Fibroblast of the aortic adventitia (primary cell): Measurements from ENCODE around the gene PRDM10. TPM values are rescaled to one million over a fixed set of nuclear protein-coding genes. Genes with fewer than 3 reads are reported as not detected.
"Not testable (repeated sequence)": the region's sequence is repeated elsewhere in the genome, so short reads cannot be mapped to it uniquely, and the experiment has no call there.

ENCODE experiments used
- DNase-seq: peaks from one replicate; pipeline ENCODE4 v3.0.0-alpha.2; 2010; ENCODE audit warnings: low read depth
- H3K4me3 ChIP-seq: 2 replicates; pipeline ENCODE4 v1.5.1; 2011; ENCODE audit warnings: low read depth, mild to moderate bottlenecking, control low read depth, low read length, moderate library complexity
- total RNA-seq: library from RNA; depleted of rRNA; stranded (reverse); fragments of >200 nt; gene quantifications from 2 replicates; pipeline ENCODE4 v1.2.3, GENCODE V29; 2012; ENCODE audit warnings: low replicate concordance
- TF ChIP-seq, protein P1 (sequence below): IDR thresholded peaks from 2 replicates; pipeline ENCODE4 v1.5.1; 2011; ENCODE audit warnings: mild to moderate bottlenecking, low read length, control low read depth, inconsistent platforms; ENCODE audit not compliant: insufficient read depth

PRDM10 gene
- total RNA-seq, 1 donor: 8.0 TPM

DNA sequence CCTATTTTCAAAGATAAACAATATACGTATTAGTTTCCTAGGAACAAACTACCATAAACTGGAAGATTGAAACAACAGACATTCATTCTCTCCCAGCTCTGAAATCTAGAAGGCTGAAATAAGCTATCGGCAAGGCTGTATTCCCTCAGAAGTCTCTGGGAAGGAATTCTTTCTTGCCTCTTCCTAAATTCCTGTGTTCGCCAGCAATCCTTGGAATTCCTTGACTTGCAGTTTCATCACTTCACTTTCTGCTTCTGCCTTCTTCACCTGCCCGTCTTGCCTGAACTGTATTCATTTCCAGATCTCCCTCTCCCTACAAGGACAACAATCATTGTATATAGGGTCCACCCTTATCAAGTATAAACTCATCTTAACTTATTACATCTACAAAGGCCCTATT, 17.7 kb upstream of the PRDM10 start:
- DNase-seq: peak; percentile 63
- TF ChIP-seq, protein P1, sequence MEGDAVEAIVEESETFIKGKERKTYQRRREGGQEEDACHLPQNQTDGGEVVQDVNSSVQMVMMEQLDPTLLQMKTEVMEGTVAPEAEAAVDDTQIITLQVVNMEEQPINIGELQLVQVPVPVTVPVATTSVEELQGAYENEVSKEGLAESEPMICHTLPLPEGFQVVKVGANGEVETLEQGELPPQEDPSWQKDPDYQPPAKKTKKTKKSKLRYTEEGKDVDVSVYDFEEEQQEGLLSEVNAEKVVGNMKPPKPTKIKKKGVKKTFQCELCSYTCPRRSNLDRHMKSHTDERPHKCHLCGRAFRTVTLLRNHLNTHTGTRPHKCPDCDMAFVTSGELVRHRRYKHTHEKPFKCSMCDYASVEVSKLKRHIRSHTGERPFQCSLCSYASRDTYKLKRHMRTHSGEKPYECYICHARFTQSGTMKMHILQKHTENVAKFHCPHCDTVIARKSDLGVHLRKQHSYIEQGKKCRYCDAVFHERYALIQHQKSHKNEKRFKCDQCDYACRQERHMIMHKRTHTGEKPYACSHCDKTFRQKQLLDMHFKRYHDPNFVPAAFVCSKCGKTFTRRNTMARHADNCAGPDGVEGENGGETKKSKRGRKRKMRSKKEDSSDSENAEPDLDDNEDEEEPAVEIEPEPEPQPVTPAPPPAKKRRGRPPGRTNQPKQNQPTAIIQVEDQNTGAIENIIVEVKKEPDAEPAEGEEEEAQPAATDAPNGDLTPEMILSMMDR: no peak
- H3K4me3 ChIP-seq: no peak overlapping the region

DNA sequence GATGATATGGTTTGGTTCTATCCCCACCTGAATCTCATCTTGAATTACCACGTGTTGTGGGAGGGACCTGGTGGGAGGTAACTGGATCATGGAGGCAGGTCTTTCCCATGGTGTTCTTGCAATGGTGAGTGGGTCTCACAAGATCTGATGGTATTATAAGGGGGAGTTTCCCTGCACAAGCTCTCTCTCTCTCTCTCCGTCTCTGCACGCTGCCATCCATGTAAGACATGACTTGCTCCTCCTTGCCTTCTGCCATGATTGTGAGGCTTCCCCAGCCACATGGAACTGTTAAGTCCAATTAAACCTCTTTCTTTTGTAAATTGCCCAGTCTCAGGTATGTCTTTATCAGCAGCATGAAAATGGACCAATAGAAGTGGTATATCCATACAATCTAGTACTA, 13.2 kb upstream of the PRDM10 start:
- H3K4me3 ChIP-seq, DNase-seq: not testable (repeated sequence)

DNA sequence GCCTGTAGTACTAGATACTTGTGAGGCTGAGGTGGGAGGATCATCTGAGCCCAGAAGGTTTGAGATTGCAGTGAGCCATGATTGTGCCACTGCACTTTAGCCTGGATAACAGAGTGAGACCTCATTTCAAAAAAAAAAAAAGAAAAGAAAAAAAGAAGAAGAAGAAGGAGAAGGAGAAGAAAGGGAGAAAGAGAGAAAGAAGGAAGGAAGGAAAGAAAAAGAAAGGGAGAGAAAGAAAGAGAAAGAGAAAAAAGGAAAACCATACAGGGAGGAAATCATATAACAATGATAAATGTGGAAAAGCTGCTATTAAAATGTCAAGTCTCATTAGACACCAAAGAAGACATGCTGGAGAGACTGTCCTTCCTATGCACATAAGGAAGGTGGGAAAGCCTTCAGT, 5.7 kb upstream of the PRDM10 start:
- no peak overlapping the region for H3K4me3 ChIP-seq
- TF ChIP-seq, protein P1: no peak
- no peak for DNase-seq

DNA sequence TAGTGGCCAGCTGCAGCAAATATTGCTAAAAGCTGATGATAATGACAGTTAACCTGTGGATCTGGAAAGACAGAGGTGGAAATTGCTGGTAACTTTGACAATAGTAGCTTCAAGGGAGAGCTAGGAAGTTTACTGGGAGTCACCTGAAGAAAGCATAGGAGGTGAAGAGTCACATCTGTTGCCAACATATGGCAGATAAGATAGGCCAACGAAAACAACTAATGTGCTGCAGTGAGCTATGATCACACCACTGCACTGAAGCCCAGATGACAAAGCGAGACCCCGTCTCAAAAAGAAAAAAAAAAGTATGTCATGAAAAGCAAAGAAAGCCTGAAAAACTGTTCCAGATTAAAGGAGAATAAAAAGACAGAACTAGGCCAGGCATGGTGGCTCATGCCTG, 4.3 kb upstream of the PRDM10 start:
- no peak for DNase-seq
- TF ChIP-seq, protein P1: no peak
- H3K4me3 ChIP-seq: no peak overlapping the region

DNA sequence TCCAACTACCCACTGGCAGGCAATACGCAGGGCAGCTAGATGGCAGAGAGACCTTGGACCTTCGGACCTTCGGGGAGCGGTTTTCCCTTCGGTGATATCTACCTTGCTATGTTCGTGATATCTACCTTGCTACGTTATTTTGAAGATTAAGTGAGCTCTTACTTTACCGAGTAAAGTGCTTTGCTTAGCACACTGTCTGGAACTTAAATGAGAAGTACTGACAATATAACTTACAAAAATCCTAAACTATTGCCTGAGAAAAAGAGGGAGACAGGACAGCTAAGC, 1.0 kb upstream of the PRDM10 start:
- peak overlapping the region; percentile 81 for H3K4me3 ChIP-seq
- TF ChIP-seq, protein P1: no peak
- DNase-seq: no peak

DNA sequence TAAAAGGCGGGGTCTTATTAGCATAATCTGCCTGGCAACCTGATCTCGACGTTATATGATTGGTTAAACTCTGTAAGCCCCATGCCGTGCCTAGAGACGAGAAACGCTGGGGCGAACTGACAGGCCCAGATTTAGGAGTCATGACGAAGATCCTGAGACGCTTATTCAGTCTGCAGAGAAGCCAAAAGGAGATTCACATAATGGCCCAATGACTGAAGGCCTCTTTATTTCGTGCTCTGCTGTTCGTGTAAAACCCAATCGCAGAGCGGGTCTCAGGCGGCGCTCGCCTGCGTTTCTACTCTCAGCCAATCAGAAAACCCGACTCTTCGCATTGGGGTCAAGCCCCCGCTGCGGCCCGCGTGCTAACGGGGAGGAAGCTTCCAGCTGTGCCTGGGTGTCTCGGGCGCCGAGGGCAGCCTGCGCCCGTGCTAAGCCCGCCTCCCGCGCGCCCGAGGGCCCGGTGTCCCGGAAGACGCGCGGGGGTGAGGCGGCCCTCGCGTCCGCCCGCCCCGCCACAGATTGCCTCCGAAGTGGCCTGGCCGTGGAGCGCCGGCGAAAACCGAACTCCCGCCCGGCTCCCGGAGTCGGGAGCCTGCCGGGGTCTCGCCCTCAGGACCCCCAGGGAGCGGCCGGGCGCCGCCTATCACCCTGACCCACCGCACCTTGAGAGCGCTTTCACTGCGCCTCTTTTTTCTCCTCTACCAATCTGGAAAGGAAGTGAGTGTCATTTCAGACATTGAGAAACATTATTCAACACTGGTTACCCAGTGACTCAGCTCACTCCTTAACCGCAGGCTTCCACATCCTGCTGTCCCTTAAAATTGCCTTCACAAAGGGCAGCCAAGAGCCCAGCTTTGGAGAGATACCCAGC, 446 bp upstream of the PRDM10 start:
- DNase-seq: peak; percentile 100
- peak overlapping the region; percentile 81 for H3K4me3 ChIP-seq
- TF ChIP-seq, protein P1: no peak

DNA sequence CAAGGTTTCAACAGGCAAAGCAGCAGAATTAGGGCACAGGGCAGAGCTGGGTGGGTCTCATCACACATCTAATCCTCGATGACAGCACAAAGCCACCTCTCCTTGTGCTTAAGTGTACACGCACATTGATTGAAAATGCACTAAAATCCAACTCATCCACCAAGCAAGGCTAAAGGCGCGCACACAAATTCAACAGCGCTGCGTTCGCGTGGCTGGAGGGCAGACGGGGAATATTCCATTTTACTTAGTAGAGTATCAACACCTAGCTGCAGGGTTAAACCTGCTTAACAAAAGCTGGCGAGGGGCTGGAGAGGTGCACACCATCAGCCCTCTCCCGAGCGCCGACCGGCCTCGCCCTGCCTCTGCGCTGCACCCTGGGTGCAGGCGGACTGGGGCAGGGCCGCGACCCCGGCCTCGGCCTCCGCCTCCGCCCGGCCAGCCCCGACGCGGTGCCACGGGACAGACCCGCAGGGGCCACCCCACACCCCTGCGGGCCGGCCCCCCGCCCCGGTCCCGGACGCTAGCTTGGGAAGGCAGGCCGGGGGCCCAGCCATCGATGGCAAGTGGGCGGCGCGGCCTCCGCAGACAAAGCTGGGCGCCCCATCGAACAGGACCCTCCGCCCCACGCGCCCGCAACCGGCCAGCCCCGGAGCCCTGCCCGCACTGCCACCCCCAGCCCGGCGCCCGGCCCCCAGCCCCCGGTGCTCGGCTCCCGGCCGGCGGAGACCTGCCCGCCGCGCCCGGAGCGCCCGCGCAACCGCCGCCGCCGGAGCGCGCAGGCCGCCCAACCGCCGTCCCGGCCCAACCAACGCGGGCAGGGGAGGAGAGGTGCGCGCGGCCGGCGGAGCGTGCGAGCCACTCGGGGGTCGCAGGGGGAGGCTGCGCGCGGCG, 929 bp downstream of the PRDM10 start:
- peak; percentile 41 for DNase-seq
- TF ChIP-seq, protein P1: no peak
- H3K4me3 ChIP-seq: peak overlapping the region; percentile 81
